Left hindlimb (tissue), 1 donor: ENCODE data around the gene CDK2AP2.
"Not testable (repeated sequence)": the region's sequence is repeated elsewhere in the genome, so short reads cannot be mapped to it uniquely, and the experiment has no call there.

Experiments used
- DNase-seq: peaks from one replicate; pipeline ENCODE4 v3.0.0-alpha.2; 2018

CDK2AP2 gene

DNA sequence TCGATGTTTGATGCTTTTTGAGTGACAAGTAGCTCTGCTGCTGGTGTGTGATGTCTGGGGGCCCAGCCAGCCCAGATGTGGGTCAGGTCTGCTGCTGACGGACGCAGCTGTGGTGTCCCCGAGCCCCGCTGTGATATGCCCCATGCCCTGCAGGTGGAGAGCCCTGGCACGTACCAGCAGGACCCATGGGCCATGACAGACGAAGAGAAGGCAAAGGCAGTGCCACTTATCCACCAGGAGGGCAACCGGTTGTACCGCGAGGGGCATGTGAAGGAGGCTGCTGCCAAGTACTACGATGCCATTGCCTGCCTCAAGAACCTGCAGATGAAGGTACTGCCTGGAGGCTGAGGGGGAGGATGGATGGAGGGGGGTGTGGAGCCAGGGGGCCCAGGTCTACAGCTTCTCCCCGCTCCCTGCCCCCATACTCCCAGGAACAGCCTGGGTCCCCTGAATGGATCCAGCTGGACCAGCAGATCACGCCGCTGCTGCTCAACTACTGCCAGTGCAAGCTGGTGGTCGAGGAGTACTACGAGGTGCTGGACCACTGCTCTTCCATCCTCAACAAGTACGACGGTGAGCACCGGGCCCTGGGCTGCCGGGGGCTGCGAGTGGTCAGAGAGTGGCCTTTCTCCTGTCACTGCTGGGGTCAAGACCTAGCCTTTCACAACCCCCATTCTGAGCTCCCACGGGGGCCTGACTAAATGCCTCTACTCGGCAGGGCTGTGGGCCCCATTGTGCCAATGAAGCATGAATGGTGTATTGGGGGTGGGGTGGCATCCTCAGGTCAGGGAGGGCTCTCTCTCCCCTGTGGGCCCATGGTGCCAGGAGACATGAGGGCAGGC, 17.9 kb downstream of the CDK2AP2 start:
- no peak for DNase-seq

DNA sequence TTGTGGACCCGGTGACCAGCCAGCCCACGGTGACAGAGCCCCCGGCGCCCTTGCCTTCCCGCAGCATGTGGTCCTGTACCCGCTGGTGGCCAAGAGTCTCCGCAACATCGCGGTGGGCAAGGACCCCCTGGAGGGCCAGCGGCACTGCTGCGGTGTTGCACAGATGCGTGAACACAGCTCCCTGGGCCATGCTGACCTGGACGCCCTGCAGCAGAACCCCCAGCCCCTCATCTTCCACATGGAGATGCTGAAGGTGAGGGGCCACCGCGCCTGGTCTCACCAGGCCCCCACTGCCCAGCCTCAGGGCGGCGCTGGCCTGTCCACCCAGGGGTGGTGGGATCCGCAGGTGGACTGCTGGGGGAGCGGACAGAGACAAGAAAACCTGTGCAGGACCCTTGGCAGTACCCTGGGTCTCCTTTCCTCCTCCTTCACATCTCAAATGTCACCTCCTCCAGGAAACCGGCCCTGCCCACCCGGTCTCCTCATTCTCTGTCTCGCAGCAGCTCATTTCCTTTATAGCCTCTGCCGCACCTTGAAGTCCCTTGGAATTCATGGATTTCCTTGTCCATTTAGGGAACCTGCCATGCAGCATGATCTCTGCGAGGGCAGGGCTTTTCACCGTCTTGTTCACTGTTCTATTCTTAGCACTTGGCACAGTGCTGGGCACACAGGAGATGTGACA, 18.6 kb downstream of the CDK2AP2 start:
- DNase-seq, result no peak

DNA sequence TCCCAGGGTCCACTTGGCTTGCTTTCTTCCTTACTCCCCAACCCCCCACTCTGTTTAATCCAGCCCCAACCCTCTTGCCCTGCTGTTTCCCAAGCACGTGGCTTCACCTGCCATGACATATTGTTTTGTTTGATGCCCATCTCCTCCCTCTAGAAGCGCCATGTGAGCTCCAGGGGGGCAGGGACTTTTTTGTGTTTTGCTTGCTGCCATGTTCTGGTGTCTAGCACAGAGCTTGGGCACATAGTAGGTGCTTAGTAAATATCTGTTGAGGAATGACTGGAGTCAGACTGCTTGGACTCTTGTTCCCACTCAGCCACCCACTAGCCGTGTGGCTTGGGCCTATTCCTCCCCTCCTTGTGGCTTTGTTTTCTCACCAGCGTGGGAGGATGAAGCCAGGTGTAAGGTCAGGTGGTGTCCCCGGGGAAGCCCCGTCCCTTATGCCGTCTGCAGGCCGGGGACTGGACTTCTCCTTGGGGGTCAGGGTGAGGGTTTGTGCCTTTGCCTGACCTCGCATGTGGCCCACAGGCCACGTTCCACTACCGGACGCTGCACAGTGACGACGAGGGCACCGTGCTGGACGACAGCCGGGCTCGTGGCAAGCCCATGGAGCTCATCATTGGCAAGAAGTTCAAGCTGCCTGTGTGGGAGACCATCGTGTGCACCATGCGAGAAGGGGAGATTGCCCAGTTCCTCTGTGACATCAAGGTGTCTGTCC, 21.3 kb downstream of the CDK2AP2 start:
- no peak for DNase-seq

DNA sequence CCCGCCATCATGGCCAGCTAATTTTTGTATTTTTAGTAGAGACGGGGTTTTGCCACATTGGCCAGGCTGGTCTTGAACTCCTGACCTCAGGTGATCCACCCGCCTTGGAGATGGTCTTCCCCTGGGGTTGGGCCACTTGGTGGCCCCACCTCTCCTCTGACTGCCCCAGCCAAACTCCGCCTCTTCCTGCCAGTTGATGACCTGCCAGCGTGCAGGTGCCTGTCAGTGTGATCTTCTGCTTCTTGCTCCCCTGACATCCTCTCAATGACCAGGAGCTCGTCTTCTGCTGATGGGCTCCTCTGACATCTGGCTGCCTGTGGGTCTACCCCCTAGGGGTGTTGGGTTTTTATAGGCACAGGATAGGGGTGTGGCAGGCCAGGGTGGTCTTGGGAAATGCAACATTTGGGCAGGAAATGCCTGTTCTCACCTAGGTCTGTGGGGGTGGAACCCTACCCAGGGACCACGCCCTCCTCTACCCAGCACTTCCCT, 22.0 kb downstream of the CDK2AP2 start:
- not testable (repeated sequence) for DNase-seq

DNA sequence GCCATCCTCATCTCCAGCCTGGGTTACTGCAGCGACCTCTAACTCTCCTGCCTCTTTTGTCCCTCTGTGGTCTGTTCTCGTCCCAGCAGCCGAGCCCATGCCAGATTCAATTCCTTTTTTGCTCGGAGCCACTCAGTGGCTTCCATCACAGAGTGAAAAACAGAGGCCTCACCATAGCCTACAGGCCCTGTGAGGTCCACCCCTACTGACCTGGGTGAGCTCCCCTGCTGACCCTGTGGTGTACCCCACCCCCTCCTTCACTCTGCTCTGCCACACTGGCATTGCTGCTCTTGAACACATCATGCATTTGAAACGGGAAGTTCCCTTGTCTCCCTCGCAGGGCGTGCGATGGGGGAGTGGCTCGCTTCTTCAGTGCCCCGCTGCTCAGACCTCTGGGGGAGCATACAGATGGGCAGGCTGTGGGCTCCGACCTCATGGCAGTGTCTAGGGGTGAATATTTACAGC, 23.1 kb downstream of the CDK2AP2 start:
- DNase-seq, result no peak

DNA sequence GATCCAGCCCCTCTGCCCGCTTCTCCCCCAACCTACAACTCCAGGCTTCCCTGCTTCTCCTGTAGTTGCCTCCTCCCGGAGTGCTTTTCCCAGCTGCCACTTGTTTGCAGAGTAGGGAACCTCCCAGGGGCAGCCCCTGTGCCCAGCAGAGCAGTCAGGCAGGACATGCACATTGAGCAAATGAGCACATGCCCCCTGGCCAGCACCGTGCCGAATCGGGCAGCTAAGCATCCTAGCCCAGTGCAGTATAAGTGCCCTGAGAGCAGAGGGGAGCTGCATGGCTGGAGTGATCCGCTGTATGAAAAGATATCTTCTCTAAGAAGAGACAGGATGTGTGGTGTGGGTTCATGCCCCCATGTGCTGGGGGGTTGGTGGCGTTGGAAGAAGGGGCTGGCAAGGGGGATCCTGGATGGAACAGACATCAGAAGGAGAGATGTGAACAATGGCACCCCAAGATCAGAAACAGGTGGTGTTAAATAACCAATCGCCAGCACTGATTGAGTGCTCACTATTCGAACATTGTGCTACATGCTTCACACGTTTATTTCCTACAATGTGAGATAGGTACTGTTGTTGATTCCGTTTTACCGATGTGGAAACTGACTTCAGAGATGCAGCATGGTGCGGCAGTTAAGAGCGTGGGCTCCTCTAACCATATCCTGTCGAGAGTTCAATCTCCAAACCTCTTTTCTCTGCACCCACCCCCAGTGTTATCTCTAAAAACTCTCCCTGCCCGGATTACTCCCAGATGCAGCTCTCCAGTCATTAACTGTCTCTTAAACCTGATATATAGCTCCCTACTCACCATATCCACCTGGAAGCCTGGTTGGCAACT, 23.9 kb downstream of the CDK2AP2 start:
- no peak for DNase-seq

DNA sequence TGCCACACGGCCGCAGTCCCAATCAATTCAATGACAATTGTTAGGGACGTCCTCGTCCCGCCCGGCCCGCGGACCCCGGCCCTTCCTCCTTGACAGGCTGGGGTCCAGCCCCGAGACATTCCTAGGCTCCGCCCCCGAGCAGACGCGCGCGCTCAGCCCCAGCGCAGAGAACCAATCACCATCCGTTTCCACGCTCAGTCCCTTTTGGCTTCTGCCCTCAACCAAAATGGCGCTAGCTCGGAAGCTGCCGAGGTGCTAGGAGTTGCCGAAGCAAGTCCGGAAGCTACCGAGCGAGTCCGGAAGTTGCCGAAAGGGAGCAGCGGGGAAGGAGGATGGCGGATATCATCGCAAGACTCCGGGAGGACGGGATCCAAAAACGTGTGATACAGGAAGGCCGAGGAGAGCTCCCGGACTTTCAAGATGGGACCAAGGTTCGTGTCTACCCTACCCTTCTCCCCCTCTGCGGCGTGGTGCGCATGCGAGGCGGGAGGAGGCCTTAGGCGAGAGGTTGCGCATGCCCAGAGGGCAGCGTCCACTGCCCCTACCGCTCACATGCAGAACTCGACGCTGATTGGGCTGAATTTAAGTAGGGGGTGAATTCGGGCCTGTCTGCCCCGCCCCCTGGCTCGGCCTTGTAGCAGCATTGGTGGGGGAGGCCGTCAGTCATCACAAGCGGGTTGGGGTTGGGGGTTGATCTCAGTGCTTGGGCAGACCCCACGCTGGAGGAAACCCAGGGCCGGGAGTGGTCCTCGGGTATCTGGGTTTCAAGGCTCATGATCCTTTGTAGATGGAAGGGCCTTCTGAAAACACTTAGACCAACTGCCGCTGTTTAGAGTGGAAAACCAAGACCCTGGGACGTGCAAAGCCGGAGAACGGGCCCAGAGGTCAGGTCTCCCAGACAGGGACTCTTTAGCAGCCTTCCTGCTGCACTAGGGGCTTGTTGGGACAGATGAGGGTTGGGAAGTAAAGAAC, 24.8 kb downstream of the CDK2AP2 start, which contains the start of gene AIP:
TSS of gene AIP (plus strand) at position 200 of the 972 bp plus-strand sequence. CDS start at position 333, 133 bp downstream.
- peak; percentile 98 for DNase-seq

DNA sequence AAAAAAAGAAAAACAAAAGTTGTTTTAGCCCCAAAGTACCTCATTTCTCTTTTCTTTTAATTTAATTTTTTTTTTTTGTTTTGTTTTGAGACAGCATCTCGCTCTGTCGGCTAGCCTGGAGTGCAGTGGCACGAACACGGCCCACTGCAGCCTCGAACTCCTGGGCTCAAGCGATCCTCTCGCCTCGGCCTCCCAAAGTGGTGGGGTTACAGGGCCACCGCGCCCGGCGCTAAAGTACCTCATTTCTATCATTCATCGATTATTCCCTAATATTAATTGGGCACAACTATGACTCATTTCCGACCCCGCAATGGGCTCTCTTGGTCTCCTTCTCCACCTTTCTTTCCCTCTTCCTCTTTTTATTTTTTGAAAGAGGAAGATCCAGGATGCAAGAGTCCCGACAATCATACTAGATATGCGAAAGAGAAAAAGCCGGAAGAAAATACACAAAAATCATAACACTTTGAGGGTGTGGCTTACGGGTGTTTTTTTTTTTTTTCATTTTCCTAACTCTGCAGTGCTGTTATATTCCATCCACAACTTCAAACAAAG, 25.6 kb downstream of the CDK2AP2 start:
- no peak for DNase-seq

DNA sequence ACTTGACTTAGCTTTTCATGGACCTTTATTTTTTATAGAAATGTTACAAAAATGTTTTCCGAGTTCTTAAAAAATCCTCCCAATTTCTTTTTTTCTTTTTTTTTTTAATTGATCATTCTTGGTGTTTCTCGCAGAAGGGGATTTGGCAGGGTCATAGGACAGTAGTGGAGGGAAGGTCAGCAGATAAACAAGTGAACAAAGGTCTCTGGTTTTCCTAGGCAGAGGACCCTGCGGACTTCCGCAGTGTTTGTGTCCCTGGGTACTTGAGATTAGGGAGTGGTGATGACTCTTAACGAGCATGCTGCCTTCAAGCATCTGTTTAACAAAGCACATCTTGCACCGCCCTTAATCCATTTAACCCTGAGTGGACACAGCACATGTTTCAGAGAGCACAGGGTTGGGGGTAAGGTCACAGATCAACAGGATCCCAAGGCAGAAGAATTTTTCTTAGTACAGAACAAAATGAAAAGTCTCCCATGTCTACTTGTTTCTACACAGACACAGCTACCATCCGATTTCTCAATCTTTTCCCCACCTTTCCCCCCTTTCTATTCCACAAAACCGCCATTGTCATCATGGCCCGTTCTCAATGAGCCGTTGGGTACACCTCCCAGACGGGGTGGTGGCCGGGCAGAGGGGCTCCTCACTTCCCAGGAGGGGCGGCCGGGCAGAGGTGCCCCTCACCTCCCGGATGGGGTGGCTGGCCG, 30.5 kb downstream of the CDK2AP2 start:
- DNase-seq, result not testable (repeated sequence)

DNA sequence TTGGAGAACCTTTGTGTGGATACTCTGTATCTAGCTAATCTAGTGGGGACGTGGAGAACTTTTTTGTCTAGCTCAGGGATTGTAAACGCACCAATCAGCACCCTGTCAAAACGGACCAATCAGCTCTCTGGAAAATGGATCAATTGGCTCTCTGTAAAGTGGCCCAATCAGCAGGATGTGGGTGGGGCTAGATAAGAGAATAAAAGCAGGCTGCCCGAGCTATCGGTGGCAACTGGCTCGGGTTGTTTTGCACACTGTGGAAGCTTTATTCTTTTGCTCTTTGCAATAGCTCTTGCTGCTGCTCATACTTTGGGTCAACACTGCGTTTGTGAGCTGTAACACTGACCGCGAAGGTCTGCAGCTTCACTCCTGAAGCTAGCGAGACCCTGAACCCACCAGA, 31.3 kb downstream of the CDK2AP2 start:
- DNase-seq, result not testable (repeated sequence)

DNA sequence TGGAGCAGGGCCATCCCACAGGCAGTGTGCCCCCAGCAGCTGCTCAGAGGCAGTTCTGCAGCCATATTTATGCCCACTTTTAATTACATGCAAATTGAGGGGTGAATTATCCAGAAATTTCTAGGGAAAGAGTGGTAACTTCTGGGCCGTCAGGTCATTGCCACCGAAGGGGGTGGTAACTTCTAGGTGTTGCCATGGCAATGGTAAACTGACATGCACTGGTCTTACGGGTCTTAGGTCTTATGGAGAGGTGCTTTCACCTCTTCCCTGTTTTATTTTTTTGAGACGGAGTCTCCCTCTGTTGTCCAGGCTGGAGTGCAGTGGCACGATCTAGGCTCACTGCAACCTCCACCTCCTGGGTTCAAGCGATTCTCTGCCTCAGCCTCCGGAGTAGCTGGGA, 35.1 kb downstream of the CDK2AP2 start:
- DNase-seq, result no peak

DNA sequence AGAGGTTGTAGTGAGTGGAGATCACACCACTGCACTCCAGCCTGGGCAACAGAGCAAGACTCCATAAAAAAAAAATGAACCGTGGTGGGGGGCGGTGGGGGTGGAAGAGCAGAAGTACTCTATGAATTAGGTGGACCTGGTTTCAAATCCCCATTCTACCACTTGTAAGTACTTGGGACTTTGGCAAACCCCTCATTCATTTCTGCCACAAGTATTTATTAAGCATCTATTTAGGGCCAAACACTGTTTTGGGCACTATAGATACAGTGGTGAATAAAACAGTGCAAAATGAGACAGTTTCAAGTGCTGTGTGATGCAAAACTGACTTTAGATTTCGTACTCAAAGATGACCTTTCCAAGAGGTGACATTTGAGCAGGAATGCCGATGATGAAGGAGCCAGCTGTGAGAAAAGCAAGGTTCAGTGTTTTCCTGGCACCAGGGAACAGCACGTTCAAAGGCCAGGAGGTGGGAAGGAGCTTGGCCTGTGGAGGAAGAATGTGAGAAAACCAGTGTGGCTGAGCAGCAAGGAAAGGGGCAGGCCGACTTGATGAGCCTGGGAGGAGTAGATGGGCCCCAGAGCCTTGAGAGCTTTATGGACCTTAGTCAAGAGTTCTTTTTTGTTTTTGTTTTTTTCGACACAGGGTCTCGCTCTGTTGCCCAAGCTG, 37.5 kb downstream of the CDK2AP2 start:
- no peak for DNase-seq

DNA sequence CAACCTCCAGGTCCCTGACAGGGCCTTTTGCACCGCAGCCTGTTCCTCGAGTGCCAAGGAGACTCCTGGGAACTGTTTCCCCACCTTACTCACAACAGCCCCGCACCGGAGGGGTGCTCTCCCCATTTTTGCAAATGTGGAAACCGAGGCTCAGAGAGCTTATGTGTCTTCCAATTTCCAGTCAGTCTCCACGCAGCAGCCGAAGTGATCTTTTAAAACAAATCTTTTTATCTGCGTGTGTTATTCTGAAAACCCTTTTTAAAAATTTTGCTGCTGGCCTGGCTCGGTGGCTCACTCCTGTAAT, 38.5 kb downstream of the CDK2AP2 start:
- no peak for DNase-seq

DNA sequence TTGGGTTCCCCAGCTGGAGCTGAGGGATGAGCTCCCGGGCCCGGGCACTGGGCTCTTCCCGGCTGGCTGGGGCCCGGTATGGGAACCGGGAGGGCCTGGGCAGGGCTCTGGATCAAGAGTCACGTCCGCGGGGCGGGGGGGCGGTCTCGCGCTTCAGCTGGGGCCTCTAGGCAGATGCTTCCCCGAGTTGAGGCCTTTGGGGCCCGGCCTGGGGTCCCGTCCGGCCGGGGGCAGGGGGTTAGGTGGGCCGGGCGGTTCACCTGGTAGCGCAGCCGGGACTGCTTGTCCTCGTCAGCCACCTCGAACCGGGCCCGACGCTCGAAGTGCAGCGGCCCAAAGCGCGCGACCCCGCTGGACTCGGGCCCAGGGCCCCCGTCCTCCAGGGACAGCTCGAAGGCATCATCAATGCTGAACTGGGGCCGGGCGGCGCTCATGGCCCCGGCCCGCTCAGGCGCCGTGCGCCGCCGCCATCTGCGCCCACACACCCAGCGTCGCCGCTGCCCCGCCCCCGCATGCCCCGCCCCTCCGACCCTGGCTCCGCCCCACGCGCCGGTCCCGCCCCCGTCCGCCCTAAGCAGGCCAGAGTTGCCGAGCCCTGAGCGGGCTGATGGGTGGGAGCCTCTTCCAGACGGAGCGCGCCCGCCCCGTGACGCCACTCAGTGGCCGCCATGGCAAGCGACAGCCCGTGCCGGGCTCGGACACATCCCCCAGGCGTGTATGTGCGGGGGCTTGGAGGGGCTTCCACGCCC, 39.0 kb downstream of the CDK2AP2 start, which contains the start of gene TMEM134:
TSS of gene TMEM134 (minus strand) at position 493 of the 749 bp plus-strand sequence. CDS start at position 434, 59 bp downstream.
- DNase-seq, result peak; percentile 96

DNA sequence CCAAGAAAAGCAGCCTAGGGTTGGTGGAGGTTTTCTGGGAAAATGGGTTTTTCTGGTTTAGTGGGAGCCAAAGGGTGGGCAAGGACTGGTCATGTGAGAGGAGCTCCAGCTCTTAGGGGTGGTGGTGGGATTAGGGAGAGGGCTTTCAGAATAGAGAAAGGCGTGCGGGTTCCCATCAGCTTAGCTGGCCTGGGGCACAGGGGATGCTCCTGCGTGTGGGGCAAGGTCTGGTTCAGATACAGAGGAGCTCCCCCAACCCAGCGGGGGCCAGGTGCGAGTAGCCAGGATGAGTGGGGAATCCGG, 39.6 kb downstream of the CDK2AP2 start:
- DNase-seq, result no peak

DNA sequence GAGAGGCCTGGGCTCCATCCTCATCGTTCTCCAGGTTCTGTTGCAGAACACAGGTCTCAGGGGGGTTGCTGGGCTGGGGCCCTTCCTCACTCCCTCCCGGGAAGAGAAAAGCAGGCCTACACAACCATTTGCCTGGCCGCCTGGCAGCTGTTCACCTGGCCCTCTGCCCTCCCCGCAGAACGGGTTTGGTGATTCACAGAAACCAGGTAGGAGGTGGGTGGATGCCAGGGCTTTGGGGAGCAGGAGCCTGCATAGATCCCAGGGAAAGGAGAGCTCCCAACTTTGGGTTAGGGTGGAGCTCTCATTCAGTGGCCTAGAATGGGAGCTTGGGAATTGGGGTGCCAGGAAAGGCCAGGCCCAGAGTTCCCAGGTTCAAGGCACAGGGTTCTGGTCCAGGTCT, 39.9 kb downstream of the CDK2AP2 start:
- DNase-seq, result no peak

DNA sequence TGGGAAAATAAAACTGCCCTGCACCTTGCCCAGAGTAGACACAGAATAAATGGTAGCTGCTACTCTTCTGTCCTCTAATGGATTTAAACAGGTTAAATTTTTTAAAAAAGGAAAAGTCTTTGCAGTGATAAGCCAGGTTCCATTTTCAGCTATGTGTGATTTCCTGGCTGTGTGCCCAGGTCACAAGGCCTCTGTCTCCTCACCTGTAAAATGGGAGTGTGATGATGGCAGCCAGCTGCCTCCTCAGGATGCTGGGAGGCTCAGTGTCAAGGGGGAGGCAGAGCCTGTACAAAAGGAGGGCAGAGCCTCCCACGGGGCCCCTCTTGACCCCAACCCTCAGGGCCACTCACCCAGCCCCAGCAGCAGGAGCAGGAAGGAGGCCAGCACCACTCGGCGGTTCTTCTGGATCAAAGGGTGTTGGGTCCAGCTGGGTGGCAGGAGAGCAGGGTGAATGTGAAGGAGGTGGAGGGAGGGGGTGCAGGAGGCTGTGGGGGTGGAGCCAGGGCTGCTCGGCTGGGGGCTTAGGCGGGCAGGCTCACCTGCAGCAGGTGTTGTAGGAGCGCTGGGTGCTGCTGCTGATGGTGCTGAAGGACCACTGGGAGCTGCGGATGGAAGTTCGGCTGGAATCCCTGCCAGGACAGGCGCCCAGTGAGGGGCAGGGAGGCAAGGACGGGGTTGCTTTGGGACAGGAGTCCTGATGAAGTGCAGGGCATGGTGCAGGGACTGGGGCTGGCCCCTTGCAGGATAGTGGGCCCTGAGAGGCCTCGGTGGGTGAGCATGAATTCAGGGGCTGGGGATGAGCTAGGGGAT, 40.8 kb downstream of the CDK2AP2 start:
- no peak for DNase-seq

DNA sequence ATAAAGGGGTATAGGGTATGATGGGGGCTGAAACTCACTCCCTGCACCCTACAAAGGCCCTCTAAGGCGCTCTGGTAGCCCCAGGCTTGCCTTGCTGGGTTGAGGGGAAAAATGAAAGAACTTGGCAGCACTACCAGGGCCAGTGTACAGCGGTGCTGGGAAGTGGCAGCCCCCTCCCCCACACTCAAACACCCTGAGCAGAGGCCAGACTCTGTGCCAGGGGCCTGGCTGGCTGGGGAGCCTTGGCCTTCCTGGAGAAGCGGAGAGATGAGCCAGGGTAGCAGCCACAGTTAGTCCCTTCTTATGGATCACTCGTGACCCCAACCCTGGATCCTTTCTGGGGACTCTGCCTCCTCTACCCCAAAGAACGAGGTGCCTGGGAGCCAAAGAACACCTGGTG, 41.6 kb downstream of the CDK2AP2 start:
- no peak for DNase-seq
